ENCODE measurements around the gene TCEANC2. TPM values are rescaled to one million over a fixed set of nuclear protein-coding genes. Genes with fewer than 3 reads are reported as not detected.
A peak's percentile ranks its signal among the peaks of the same experiment; 100 is the strongest.

TCEANC2 gene
- total and polyA plus RNA-seq, 8 donors: 1.1 to 3.8 (median 1.8) TPM

GRCh38 chr1:54012863-54013262 lies 40.5 kb upstream of the TCEANC2 start:
- no peak for TF ChIP-seq CTCF (IDR thresholded peaks at IDR 0.05)
- Histone ChIP-seq H3K9me3 (no peaks in the 10 kb centered on the region), H3K27ac (no peak overlapping the region), H3K27me3 (no peaks in the 10 kb centered on the region), H3K36me3 (no peaks in the 10 kb centered on the region), H3K4me1 (no peaks in the 10 kb centered on the region), H3K4me3 (no peak overlapping the region)
- FAIRE-seq: no peak
- intact Hi-C loops (cut with DNase I): no loop called here
- WGBS, 2 donors: 65 to 84% methylated on average over 8 of the region's 8 CpGs
- ATAC-seq: no peak
- DNase-seq: no peak

GRCh38 chr1:54013393-54014008 lies 39.9 kb upstream of the TCEANC2 start:
- 63 to 72% methylated on average over 8 of the region's 8 CpGs for WGBS, 2 donors
- H3K27me3 ChIP-seq: no peaks in the 10 kb centered on the region
- no peak for ATAC-seq
- FAIRE-seq: no peak
- no peaks in the 10 kb centered on the region for H3K9me3 ChIP-seq
- no peaks in the 10 kb centered on the region for H3K36me3 ChIP-seq
- no peak overlapping the region for H3K4me3 ChIP-seq
- H3K27ac ChIP-seq: no peak overlapping the region
- no peak for DNase-seq
- H3K4me1 ChIP-seq: no peaks in the 10 kb centered on the region
- intact Hi-C loops (cut with DNase I): no loop called here
- TF ChIP-seq CTCF (IDR thresholded peaks at IDR 0.05): no peak

- ATAC-seq: no peak
- intact Hi-C loops (cut with DNase I): no loop called here
- TF ChIP-seq CTCF (IDR thresholded peaks at IDR 0.05): no peak
- no peaks in the 10 kb centered on the region for H3K9me3 ChIP-seq
- no peaks in the 10 kb centered on the region for H3K4me1 ChIP-seq
- 44 to 53% methylated on average over 16 to 17 of the region's 17 CpGs for WGBS, 2 donors
- no peak overlapping the region for H3K27ac ChIP-seq
- no peaks in the 10 kb centered on the region for H3K36me3 ChIP-seq
- H3K27me3 ChIP-seq: no peaks in the 10 kb centered on the region
- DNase-seq: no peak
- no peak overlapping the region for H3K4me3 ChIP-seq
- no peak for FAIRE-seq
Measured at GRCh38 chr1:54014009-54014629, 39.3 kb upstream of the TCEANC2 start.

GRCh38 chr1:54016343-54017282 lies 36.8 kb upstream of the TCEANC2 start:
- intact Hi-C loops (cut with DNase I): no loop called here
- TF ChIP-seq CTCF (IDR thresholded peaks at IDR 0.05): no peak
- Histone ChIP-seq H3K4me1 (no peaks in the 10 kb centered on the region), H3K36me3 (no peaks in the 10 kb centered on the region), H3K9me3 (no peaks in the 10 kb centered on the region), H3K27me3 (no peaks in the 10 kb centered on the region), H3K27ac (no peak overlapping the region), H3K4me3 (no peak overlapping the region)
- ATAC-seq: peak; percentile 40 to 73 (median 72)
- FAIRE-seq: no peak
- WGBS, 2 donors: 47 to 54% methylated on average over 8 of the region's 8 CpGs
- no peak for DNase-seq
